ENCODE measurements around the gene GYG1.

GYG1 gene

DNA sequence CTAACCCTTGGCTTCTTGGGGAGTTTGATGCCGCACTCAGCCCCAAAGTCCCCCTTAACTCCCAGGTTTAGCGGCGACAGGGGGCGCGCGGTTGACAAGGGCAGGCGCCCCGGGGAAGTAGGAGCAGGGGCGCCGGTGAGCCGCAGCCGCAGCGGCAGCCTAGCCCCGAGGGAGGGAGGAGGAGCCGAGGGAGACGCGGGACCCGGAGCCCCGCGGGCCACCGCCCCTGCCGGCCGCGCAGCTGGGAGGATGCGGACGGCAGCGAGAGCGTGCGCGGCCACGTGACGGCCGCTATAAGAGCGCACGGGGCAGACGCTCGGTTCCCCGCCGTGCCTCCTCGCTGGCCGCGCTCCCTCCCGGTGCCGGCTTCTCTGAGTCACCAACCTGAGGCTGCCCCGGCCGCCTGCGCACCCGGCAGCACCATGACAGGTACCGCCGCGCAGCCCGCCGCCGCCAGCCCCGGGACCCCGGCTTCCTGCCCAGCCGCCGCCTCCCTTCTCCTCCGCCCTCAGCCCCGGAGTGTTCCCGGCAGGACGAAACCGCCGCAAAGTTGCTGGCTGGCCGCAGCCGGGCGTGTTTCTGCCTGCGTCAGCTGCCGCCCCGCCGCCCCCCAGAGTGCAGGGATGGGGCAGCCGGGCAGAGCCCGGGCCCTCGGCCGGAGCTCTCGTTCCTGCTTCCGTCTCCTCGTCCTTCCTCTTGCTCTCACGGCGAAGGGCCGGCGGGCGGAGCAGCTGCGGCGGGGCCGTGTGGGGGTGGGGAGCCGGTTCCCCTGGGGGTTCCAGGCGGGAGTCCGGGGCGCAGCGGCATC, at the start of gene GYG1:
Gene GYG1 (plus strand): TSS at position 322 of the 808 bp plus-strand sequence. CDS start 101 bp downstream, at position 423.
- ATAC-seq (peak; percentile 91), DNase-seq (peak; percentile 81 to 82)
- Mint-ChIP-seq H3K9me3 (no peaks in the 10 kb centered on the region), H3K4me1 (peaks cover 23% of the 10 kb centered on the region), H3K4me3 (peak within 1 kb of the TSS; percentile 83 to 91), H3K27me3 (no peaks in the 10 kb centered on the region), H3K27ac (peak within 1 kb of the TSS; percentile 94 to 96)

GRCh38 chr3:148943506-148944205, 47.7 kb upstream of the GYG1 start:
- peak; percentile 88 for ATAC-seq
- no peaks in the 10 kb centered on the region for H3K4me1 Mint-ChIP-seq
- H3K27me3 Mint-ChIP-seq, result no peaks in the 10 kb centered on the region
- H3K27ac Mint-ChIP-seq, result no peak overlapping the region
- DNase-seq, result peak; percentile 11 to 29
- no peaks in the 10 kb centered on the region for H3K9me3 Mint-ChIP-seq
- H3K4me3 Mint-ChIP-seq, result no peak overlapping the region

- no peak overlapping the region for H3K27ac Mint-ChIP-seq
Measured at GRCh38 chr3:148945116-148945515, 46.2 kb upstream of the GYG1 start.

DNA sequence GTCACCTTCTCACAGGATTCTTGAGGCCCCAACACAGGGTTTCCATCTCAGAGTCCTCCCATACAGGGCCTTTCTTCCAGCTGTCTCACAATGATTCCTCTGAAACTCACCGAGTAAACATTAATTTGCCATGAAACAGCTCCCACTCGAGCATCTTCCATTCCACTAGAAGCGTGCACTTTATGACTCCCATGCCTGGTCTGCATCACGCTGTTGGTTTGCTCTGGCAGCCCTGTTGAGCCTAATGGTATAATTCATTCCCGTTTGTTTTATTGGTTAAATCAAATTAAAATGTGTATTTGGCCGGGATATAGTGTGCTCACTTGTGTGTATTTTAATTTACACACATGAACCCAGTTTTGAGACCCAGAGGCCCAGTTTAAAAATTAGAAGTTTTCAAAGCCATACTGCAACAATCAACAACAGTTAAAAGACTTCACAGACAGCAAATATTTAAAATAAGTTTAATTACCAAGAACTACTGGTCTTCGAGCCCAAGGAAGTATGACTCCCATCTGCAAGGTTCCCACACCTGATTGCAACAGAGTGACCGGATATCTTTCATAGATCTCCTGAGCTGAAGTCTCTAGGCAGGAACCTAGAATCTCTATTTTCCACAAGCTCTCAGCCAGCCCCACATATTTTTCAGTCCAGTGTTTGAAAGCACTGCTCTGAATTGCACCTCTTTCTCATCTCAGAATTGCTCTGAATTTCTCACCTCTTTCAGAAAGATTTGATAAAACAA, 42.3 kb upstream of the GYG1 start:
- Mint-ChIP-seq H3K27me3 (no peaks in the 10 kb centered on the region), H3K9me3 (no peaks in the 10 kb centered on the region), H3K4me1 (no peaks in the 10 kb centered on the region), H3K4me3 (no peak overlapping the region), H3K27ac (no peak overlapping the region)
- DNase-seq (no peak), ATAC-seq (no peak)

More at GRCh38 chr3:148945116-148945515, 46.2 kb upstream of the GYG1 start:
- no peaks in the 10 kb centered on the region for H3K27me3 Mint-ChIP-seq
- H3K4me3 Mint-ChIP-seq, result no peak overlapping the region
- ATAC-seq, result no peak
- no peaks in the 10 kb centered on the region for H3K9me3 Mint-ChIP-seq
- no peaks in the 10 kb centered on the region for H3K4me1 Mint-ChIP-seq
- DNase-seq, result no peak

DNA sequence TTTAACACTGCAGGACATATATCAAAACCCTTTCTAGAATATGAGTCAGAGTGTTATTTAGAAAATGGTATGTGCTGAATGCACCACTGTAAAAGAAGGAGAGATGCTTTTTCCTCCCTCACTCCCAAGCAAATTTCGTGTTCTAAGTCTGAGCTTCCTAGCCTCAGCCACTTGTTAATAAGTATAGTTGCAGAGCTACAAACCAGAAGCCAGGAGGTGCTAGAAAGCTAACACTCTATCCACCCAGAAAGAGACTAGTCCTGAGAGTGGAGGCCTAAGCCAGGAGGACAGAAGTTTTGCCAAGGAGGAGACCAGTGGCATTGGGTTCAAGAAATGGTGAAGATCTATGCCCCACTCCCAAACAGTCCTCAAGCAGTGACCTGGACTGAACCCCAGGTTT, 40.5 kb upstream of the GYG1 start:
- Mint-ChIP-seq H3K4me1 (no peaks in the 10 kb centered on the region), H3K27ac (no peak overlapping the region), H3K9me3 (no peaks in the 10 kb centered on the region), H3K4me3 (no peak overlapping the region), H3K27me3 (no peaks in the 10 kb centered on the region)
- DNase-seq, result no peak
- ATAC-seq, result peak; percentile 42

GRCh38 chr3:148951599-148952361, 39.6 kb upstream of the GYG1 start:
- ATAC-seq (no peak), DNase-seq (no peak)
- H3K4me1 Mint-ChIP-seq, result no peaks in the 10 kb centered on the region
- no peak overlapping the region for H3K27ac Mint-ChIP-seq
- no peaks in the 10 kb centered on the region for H3K9me3 Mint-ChIP-seq
- H3K27me3 Mint-ChIP-seq, result no peaks in the 10 kb centered on the region
- no peak overlapping the region for H3K4me3 Mint-ChIP-seq

DNA sequence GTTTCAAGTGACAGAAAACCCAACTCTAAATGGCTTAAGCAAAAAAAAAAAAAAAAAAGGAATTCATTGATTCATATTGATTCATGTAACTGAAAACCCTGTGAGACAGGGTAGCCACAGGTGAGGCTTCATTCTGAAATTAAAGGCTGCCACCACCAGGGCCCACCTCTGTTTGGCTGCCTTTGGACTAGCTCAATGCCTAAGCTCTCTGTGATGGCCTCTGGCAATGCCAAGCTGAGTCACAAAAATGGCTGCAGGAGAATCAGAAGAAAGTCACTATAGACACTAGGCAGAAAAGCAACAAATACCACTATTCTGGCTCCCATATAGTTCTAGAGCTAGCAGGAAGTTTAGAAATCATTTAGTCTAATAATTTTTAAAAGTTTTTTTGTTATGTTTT, 38.2 kb upstream of the GYG1 start:
- no peak overlapping the region for H3K27ac Mint-ChIP-seq
- no peaks in the 10 kb centered on the region for H3K27me3 Mint-ChIP-seq
- H3K4me1 Mint-ChIP-seq, result peaks cover 5% of the 10 kb centered on the region
- ATAC-seq (no peak), DNase-seq (no peak)
- no peaks in the 10 kb centered on the region for H3K9me3 Mint-ChIP-seq
- no peak overlapping the region for H3K4me3 Mint-ChIP-seq

GRCh38 chr3:148954981-148955380, 36.4 kb upstream of the GYG1 start:
- Mint-ChIP-seq H3K4me1 (peaks cover 5% of the 10 kb centered on the region), H3K4me3 (no peak overlapping the region), H3K27me3 (no peaks in the 10 kb centered on the region), H3K9me3 (no peaks in the 10 kb centered on the region), H3K27ac (no peak overlapping the region)
- ATAC-seq (no peak), DNase-seq (no peak)

- H3K27me3 Mint-ChIP-seq, result no peaks in the 10 kb centered on the region
- peak; percentile 49 for ATAC-seq
- no peak overlapping the region for H3K27ac Mint-ChIP-seq
- peaks cover 5% of the 10 kb centered on the region for H3K4me1 Mint-ChIP-seq
- no peaks in the 10 kb centered on the region for H3K9me3 Mint-ChIP-seq
- H3K4me3 Mint-ChIP-seq, result no peak overlapping the region
- DNase-seq, result peak in 1 of 2 donors; percentile 16
Measured at GRCh38 chr3:148955544-148956346, 35.6 kb upstream of the GYG1 start.

DNA sequence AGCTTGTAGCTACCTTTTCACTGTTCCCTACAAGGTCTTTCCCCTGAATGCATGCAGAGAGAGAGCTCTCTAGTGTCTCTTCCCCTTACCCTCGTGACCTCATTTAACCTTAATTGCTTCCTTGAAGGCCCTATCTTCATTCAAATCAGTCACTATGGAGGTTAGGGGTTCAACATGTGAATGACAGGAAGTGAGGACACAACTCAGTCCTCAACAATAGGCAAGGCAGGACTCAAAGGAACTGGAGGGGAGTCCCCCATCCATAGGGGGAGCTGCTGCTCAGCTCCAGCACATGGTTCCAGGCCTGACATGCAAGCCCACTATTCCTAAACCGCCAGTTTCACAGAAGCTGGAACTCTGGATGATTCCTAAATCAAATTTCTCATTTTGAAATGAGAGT, 33.8 kb upstream of the GYG1 start:
- Mint-ChIP-seq H3K4me3 (no peak overlapping the region), H3K27me3 (peaks cover 17% of the 10 kb centered on the region), H3K9me3 (no peaks in the 10 kb centered on the region), H3K4me1 (peaks cover 5% of the 10 kb centered on the region), H3K27ac (peak overlapping the region in 1 of 2 donors; percentile 6)
- ATAC-seq (peak; percentile 64), DNase-seq (no peak)

DNA sequence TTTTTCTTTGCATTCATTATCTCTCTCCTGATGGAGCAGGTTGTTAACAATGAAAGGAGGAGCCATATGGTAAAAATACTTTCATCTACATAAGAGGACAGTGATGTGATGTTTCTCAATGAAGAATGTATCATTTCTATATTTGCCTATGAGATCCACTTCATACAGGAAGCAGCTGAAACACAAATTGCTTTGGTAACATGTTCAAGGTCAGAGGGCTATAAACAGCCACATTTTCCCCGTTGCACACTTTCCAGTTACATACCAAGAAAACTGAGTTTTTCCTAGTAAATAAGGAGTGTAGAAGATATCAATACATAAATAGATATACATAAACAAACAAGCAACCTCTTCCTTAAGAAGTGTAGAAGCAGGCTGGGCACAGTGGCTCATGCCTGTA, 32.6 kb upstream of the GYG1 start:
- H3K4me1 Mint-ChIP-seq, result peaks cover 5% of the 10 kb centered on the region
- DNase-seq (no peak), ATAC-seq (no peak)
- no peaks in the 10 kb centered on the region for H3K9me3 Mint-ChIP-seq
- H3K27me3 Mint-ChIP-seq, result peaks cover 17% of the 10 kb centered on the region
- no peak overlapping the region for H3K27ac Mint-ChIP-seq
- no peak overlapping the region for H3K4me3 Mint-ChIP-seq

GRCh38 chr3:148962513-148962912, 28.8 kb upstream of the GYG1 start:
- no peaks in the 10 kb centered on the region for H3K9me3 Mint-ChIP-seq
- peaks cover 17% of the 10 kb centered on the region for H3K27me3 Mint-ChIP-seq
- no peak overlapping the region for H3K4me3 Mint-ChIP-seq
- no peak overlapping the region for H3K27ac Mint-ChIP-seq
- DNase-seq (no peak), ATAC-seq (no peak)
- peaks cover 3% of the 10 kb centered on the region for H3K4me1 Mint-ChIP-seq

DNA sequence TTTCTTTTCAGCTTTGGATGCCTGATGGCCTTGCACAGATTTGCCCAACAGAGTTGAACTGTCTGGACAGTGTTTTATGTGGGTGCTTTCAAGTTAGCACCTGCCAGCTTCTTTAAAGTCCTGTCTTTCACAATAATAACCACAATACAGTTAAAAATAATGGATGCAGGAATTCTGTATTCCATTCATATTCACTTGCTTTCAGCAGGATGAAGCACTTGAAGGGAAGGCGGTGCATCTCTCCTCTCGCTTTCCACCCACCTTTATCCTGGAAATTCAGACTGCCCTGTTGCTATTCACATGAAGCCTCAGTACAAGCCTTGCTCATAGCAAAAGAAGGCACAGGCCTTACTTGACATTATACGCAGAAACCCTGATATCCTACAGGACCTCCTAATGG, 26.5 kb upstream of the GYG1 start:
- no peaks in the 10 kb centered on the region for H3K4me1 Mint-ChIP-seq
- H3K4me3 Mint-ChIP-seq, result no peak overlapping the region
- H3K27ac Mint-ChIP-seq, result no peak overlapping the region
- peaks cover 17% of the 10 kb centered on the region for H3K27me3 Mint-ChIP-seq
- DNase-seq (no peak), ATAC-seq (no peak)
- no peaks in the 10 kb centered on the region for H3K9me3 Mint-ChIP-seq

DNA sequence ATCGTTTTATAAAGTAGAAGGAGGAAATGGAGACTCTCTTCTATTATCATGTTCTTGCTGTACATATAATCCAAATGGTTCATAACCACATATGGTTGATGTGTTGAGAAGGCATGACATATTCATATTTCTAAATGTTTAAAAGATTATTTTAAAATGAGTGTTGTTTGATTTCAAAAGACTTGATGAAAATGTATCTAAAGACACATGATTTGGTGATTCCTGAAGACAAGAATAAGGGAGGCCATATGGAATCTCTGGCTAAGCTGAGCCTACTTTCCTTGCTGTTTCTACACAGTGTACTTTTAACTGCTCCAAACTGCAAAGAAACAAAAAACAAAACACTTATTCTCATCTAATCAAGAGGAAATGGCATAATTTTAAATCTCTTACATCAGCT, 23.0 kb upstream of the GYG1 start:
- ATAC-seq (no peak), DNase-seq (no peak)
- no peaks in the 10 kb centered on the region for H3K4me1 Mint-ChIP-seq
- H3K9me3 Mint-ChIP-seq, result no peaks in the 10 kb centered on the region
- H3K27ac Mint-ChIP-seq, result no peak overlapping the region
- H3K4me3 Mint-ChIP-seq, result no peak overlapping the region
- no peaks in the 10 kb centered on the region for H3K27me3 Mint-ChIP-seq

DNA sequence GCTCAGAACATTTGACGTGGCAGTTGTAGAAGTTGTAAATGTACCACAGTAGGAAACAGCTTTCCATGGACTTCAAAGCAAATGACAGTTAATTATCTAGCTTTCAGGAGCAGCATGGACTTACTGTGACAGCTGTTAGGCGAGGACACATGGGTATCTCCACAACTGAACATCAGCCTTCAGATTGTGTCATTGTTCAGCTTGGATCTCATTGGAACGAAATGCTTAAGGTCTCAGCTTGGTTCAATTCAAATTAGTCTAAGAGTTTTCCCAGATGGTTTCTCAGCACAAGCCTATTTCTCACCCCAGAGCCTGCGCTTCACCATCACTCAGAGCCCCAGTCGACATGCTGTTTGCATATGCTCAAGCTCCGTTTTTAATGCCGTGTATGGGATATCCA, 21.1 kb upstream of the GYG1 start:
- Mint-ChIP-seq H3K27me3 (no peaks in the 10 kb centered on the region), H3K4me3 (no peak overlapping the region), H3K9me3 (no peaks in the 10 kb centered on the region), H3K27ac (no peak overlapping the region), H3K4me1 (no peaks in the 10 kb centered on the region)
- DNase-seq (no peak), ATAC-seq (no peak)
